B cell (primary cell): Measurements from ENCODE around the gene SMIM35. TPM values are rescaled to one million over a fixed set of nuclear protein-coding genes. Genes with fewer than 3 reads are reported as not detected.

Experiments
- ATAC-seq: fragments of 200-7000 bp; cut with Tn5 transposase; one replicate; pipeline ENCODE4 v1.10.0; 2021; ENCODE audit warnings: low read depth, mild to moderate bottlenecking, moderate number of reproducible peaks, moderate library complexity
- CTCF ChIA-PET: fragments of 350-600 bp; sonication (Branson Sonifier 250); formaldehyde crosslinking; loops from one replicate; lab custom pipeline; 2021; ENCODE audit warnings: antibody characterized with exemption, inconsistent platforms; lab: Charles Lee
- POLR2A ChIA-PET: fragments of 350-600 bp; sonication (Branson Sonifier 250); formaldehyde crosslinking; loops from one replicate; lab custom pipeline; 2021; ENCODE audit warnings: antibody characterized with exemption; lab: Charles Lee
- DNase-seq: peaks from one replicate; pipeline ENCODE4 v3.0.0; 2013
- H2AFZ ChIP-seq: 2 replicates; pipeline ENCODE4 v1.6.1; 2012; ENCODE audit warnings: mild to moderate bottlenecking, low read depth, low read length; ENCODE audit not compliant: insufficient read depth, poor library complexity, severe bottlenecking
- H3K27ac ChIP-seq, 2 donors: 1 replicate in 1 of 2; 2 replicates in 1 of 2; pipeline ENCODE4 v1.5.1; 2012 to 2013; ENCODE audit warnings: low read length in 2 of 2, mild to moderate bottlenecking in 2 of 2, moderate library complexity in 1 of 2
- H3K27me3 ChIP-seq, 4 experiments: fragments of 200-600 bp in 1 of 4; sonication (generic) in 1 of 4; replicated peaks in 1 of 4; 1 replicate in 2 of 4; 2 replicates in 2 of 4; pipeline versions ENCODE4 v1.6.1 to v1.7.0; 2013 to 2016; ENCODE audit warnings: low read length in 3 of 4, mild to moderate bottlenecking in 2 of 4, mixed read lengths in 1 of 4, moderate library complexity in 1 of 4; ENCODE audit not compliant: insufficient read depth in 4 of 4, control insufficient read depth in 3 of 4; ENCODE audit errors: control extremely low read depth in 1 of 4
- H3K36me3 ChIP-seq, 2 experiments: replicated peaks in 1 of 2; 1 replicate in 1 of 2; 2 replicates in 1 of 2; pipeline versions ENCODE4 v1.6.1 to v1.7.1; 2013; ENCODE audit warnings: low read length in 1 of 2; ENCODE audit not compliant: insufficient read depth in 2 of 2, control insufficient read depth in 1 of 2; ENCODE audit errors: control extremely low read depth in 1 of 2, extremely low read depth in 1 of 2
- H3K4me1 ChIP-seq, 2 donors: fragments of 200-600 bp in 1 of 2; sonication (generic) in 1 of 2; 1 replicate in 1 of 2; 2 replicates in 1 of 2; pipeline versions ENCODE4 v1.5.1 to v1.6.1; 2013 to 2017; ENCODE audit warnings: low read length in 2 of 2; ENCODE audit not compliant: control insufficient read depth in 2 of 2, insufficient read depth in 2 of 2
- H3K4me2 ChIP-seq: replicated peaks from 2 replicates; pipeline ENCODE3; 2012; ENCODE audit warnings: mild to moderate bottlenecking, low read depth, low read length; ENCODE audit not compliant: poor library complexity, severe bottlenecking
- H3K4me3 ChIP-seq, 5 experiments: fragments of 200-600 bp in 1 of 5; sonication (generic) in 1 of 5; 1 replicate in 3 of 5; 2 replicates in 2 of 5; pipeline versions ENCODE4 v1.5.1 to v1.7.0; 2011 to 2016; ENCODE audit warnings: low read length in 4 of 5, mild to moderate bottlenecking in 4 of 5, low read depth in 2 of 5, control low read depth in 1 of 5, moderate library complexity in 1 of 5; ENCODE audit not compliant: insufficient read depth in 1 of 5; ENCODE audit errors: control extremely low read depth in 1 of 5, extremely low read depth in 1 of 5
- H3K79me2 ChIP-seq: fragments of 200-600 bp; sonication (generic); one replicate; pipeline ENCODE4 v1.6.0; 2016; ENCODE audit warnings: low read length; ENCODE audit not compliant: control insufficient read depth, insufficient read depth
- H3K9ac ChIP-seq: fragments of 200-600 bp; sonication (generic); 2 replicates; pipeline ENCODE4 v1.6.1; 2017; ENCODE audit warnings: mild to moderate bottlenecking, low read length, moderate library complexity
- H3K9me3 ChIP-seq, 3 donors: one replicate each; pipeline versions ENCODE4 v1.6.1 to v1.7.1; 2013; ENCODE audit warnings: low read length in 2 of 3; ENCODE audit not compliant: control insufficient read depth in 2 of 3, insufficient read depth in 1 of 3; ENCODE audit errors: control extremely low read depth in 1 of 3
- H4K20me1 ChIP-seq: 2 replicates; pipeline ENCODE4 v1.6.0; 2012; ENCODE audit warnings: mild to moderate bottlenecking, low read length; ENCODE audit not compliant: insufficient read depth, control insufficient read depth, poor library complexity, severe bottlenecking
- H3K27ac Mint-ChIP-seq: one replicate; pipeline ENCODE4 v1.8.0; 2021; ENCODE audit warnings: mixed read lengths
- H3K27me3 Mint-ChIP-seq: one replicate; pipeline ENCODE4 v1.8.0; 2021; ENCODE audit warnings: mixed read lengths
- H3K4me1 Mint-ChIP-seq: one replicate; pipeline ENCODE4 v1.8.0; 2021; ENCODE audit warnings: mixed read lengths
- H3K4me3 Mint-ChIP-seq: one replicate; pipeline ENCODE4 v1.8.0; 2021; ENCODE audit warnings: mixed read lengths
- H3K9me3 Mint-ChIP-seq: one replicate; pipeline ENCODE4 v1.8.0; 2022; ENCODE audit warnings: mixed read lengths; ENCODE audit not compliant: insufficient read depth
- CTCF ChIP-seq: fragments of 200-600 bp; IDR thresholded peaks from one replicate; pipeline ENCODE4 v1.8.0; 2022; ENCODE audit warnings: antibody characterized with exemption, mild to moderate bottlenecking
- EZH2 ChIP-seq: IDR thresholded peaks from 2 replicates; pipeline ENCODE4 v1.6.1; 2012; ENCODE audit warnings: borderline replicate concordance, low read depth, mild to moderate bottlenecking, moderate library complexity, low read length; ENCODE audit not compliant: insufficient read depth, poor library complexity, severe bottlenecking
- WGBS: methylation state at CpG from one replicate; pipeline ENCODE4 v1.1.5; 2013; ENCODE audit warnings: missing lambda C conversion rate; ENCODE audit not compliant: insufficient coverage; 5-methylcytosine and 5-hydroxymethylcytosine counted together
- intact Hi-C: fragments of 100-400 bp; cut with micrococcal nuclease; formaldehyde crosslinking; loops from one replicate; pipeline ENCODE4 v1.10.0; 2022
- polyA plus RNA-seq: library from polyadenylated mRNA; depleted of rRNA; stranded (reverse); fragments of >200 nt; gene quantifications from 2 replicates; pipeline ENCODE4 v1.2.3, GENCODE V29; 2012
- total RNA-seq, 2 donors: library from RNA; stranded (reverse); fragments of 120-200 nt in 1 of 2; gene quantifications; 1 replicate in 1 of 2; 2 replicates in 1 of 2; pipeline versions ENCODE4 v1.2.3 to v1.2.4, GENCODE V29; 2013 to 2022

Gene SMIM35
- total and polyA plus RNA-seq, 2 donors (not counting 1 experiment from before 2014, with no cell fraction given): 1.3 to 4.5 TPM

- no peak overlapping the region for H3K4me3 Mint-ChIP-seq
- H3K9ac ChIP-seq: no peak overlapping the region
- H3K4me2 ChIP-seq: no peak overlapping the region
- ChIA-PET CTCF (interaction anchor here (1.3 kb wide), 1 partner anchor 20 kb away, joined by 4 read pairs; no protein-coding TSS in a partner anchor), POLR2A (no interaction called here)
- intact Hi-C loops: no loop called here
- no peaks in the 10 kb centered on the region for H3K4me1 Mint-ChIP-seq
- 88% methylated on average over 4 of the region's 9 CpGs for WGBS
- no peak for TF ChIP-seq CTCF
- TF ChIP-seq EZH2: no peak
- no peaks in the 10 kb centered on the region for H3K9me3 ChIP-seq
- no peaks in the 10 kb centered on the region for H4K20me1 ChIP-seq
- no peak for DNase-seq
- no peak overlapping the region for H2AFZ ChIP-seq
- H3K4me3 ChIP-seq: no peak overlapping the region
- no peaks in the 10 kb centered on the region for H3K4me1 ChIP-seq
- ATAC-seq: no peak
- no peaks in the 10 kb centered on the region for H3K27me3 ChIP-seq
- no peak overlapping the region for H3K27ac ChIP-seq
- H3K27me3 Mint-ChIP-seq: peaks cover 32% of the 10 kb centered on the region
- no peaks in the 10 kb centered on the region for H3K36me3 ChIP-seq
- no peaks in the 10 kb centered on the region for H3K79me2 ChIP-seq
- no peaks in the 10 kb centered on the region for H3K9me3 Mint-ChIP-seq
- no peak overlapping the region for H3K27ac Mint-ChIP-seq
Observed at GRCh38 chr11:118073554-118073953, 13.2 kb downstream of the SMIM35 start.

GRCh38 chr11:118071416-118072030 lies 15.2 kb downstream of the SMIM35 start:
- no peaks in the 10 kb centered on the region for H4K20me1 ChIP-seq
- ATAC-seq (no peak), DNase-seq (no peak)
- WGBS: 88% methylated on average over 3 of the region's 3 CpGs
- TF ChIP-seq CTCF: no peak
- TF ChIP-seq EZH2: no peak
- no peaks in the 10 kb centered on the region for H3K36me3 ChIP-seq
- no peaks in the 10 kb centered on the region for H3K4me1 ChIP-seq
- H3K4me3 ChIP-seq: no peak overlapping the region
- H3K79me2 ChIP-seq: no peaks in the 10 kb centered on the region
- ChIA-PET CTCF (interaction anchor here (0.8 to 1.6 kb wide), 4 partner anchors 12 to 264 kb away, joined by 3 to 5 read pairs (median 4); no protein-coding TSS in a partner anchor), POLR2A (interaction anchor here (0.7 kb wide), 1 partner anchor 18 kb away, joined by 3 read pairs; no protein-coding TSS in a partner anchor)
- H2AFZ ChIP-seq: no peak overlapping the region
- no peaks in the 10 kb centered on the region for H3K9me3 ChIP-seq
- no peak overlapping the region for H3K4me2 ChIP-seq
- H3K27me3 Mint-ChIP-seq: peaks cover 30% of the 10 kb centered on the region
- intact Hi-C loops: no loop called here
- peaks cover 0 to 2% (median 0%) of the 10 kb centered on the region in 4 experiments for H3K27me3 ChIP-seq
- H3K4me3 Mint-ChIP-seq: no peak overlapping the region
- no peaks in the 10 kb centered on the region for H3K4me1 Mint-ChIP-seq
- H3K9ac ChIP-seq: no peak overlapping the region
- H3K27ac ChIP-seq: no peak overlapping the region
- H3K9me3 Mint-ChIP-seq: no peaks in the 10 kb centered on the region
- H3K27ac Mint-ChIP-seq: no peak overlapping the region
